ENCODE results near the gene MCC.

DNA sequence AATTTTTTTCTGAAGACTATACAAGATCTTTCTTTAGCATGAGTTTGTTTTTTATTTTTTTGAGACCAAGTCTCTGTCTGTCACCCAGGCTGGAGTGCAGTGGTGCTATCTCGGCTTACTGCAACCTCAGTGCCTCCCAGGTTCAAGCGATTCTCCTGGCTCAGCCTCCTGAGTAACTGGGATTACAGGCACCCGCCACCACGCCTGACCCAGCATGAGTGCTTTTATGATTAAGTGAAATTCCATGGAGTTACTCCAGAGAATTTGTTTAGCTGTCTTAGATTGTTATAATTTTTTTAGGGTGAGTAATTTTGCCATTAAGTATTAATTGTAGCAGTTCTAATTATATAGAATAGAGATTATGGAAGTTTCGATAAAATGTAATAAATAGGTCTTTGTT, 39.5 kb upstream of the MCC start:
- TF ChIP-seq, protein P1, sequence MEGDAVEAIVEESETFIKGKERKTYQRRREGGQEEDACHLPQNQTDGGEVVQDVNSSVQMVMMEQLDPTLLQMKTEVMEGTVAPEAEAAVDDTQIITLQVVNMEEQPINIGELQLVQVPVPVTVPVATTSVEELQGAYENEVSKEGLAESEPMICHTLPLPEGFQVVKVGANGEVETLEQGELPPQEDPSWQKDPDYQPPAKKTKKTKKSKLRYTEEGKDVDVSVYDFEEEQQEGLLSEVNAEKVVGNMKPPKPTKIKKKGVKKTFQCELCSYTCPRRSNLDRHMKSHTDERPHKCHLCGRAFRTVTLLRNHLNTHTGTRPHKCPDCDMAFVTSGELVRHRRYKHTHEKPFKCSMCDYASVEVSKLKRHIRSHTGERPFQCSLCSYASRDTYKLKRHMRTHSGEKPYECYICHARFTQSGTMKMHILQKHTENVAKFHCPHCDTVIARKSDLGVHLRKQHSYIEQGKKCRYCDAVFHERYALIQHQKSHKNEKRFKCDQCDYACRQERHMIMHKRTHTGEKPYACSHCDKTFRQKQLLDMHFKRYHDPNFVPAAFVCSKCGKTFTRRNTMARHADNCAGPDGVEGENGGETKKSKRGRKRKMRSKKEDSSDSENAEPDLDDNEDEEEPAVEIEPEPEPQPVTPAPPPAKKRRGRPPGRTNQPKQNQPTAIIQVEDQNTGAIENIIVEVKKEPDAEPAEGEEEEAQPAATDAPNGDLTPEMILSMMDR (conservative IDR thresholded peaks at IDR 0.05; ENCODE audit: low read depth, low read length) = no peak
- no peak for TF ChIP-seq EZH2 (IDR thresholded peaks at IDR 0.05; ENCODE audit: borderline replicate concordance, low read depth, low read length, poor library complexity, severe bottlenecking)

All from A673 (cell line).